GM18505 (cell line): ENCODE results near the gene TLCD2.
A peak's percentile ranks its signal among the peaks of the same experiment; 100 is the strongest.
"Not testable (repeated sequence)": the region's sequence is repeated elsewhere in the genome, so short reads cannot be mapped to it uniquely, and the experiment has no call there.

ENCODE experiments used
- ATAC-seq: cut with Tn5 transposase; IDR thresholded peaks from one replicate; pipeline ENCODE4 v1.9.1; 2021; ENCODE audit not compliant: unreplicated experiment
- POLR2A ChIP-seq: IDR thresholded peaks from 4 replicates; pipeline ENCODE4 v1.6.1; 2011; ENCODE audit warnings: borderline replicate concordance; ENCODE audit not compliant: insufficient read depth, insufficient read length; ENCODE audit errors: extremely low read depth

TLCD2 gene

DNA sequence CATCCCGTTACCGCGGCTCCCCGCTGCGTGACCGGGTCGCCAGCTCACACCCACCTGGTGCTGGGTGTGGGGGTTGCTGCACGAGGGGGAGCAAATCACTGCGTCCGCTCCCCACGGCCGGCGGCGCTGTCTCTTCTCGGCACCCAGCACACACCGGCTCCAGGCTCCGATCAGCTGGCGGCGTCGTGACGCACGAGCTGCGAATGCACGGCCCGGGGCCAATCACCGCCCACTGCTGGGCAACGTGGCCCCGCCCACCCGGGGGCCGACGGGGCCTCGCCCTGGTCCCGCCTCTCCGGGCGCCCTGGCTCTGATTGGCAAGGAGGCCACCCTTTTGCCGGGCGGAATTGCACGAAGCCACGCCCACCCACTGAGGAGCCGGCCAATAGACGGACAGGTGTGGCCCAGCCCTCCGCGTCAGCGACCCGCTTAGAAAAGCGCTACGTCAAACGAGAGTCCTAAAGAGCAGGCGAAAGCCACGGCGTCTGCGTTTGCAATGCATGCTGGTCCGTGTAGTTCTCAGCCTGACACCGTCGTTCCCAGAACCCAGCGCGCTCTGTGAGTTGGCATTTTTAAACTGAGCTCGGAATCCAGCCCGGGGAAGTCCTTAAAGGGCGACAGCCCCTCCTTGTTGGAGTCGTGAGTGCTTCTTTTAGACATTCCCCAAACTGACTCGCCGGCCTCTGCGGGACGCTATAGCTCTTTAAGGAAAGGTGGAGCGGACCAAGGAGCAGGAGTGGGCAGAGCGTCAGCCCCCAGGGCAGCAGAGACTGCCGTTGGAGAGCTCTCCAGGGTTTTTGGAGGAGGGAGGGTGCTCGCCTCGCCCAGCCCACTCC, 6.1 kb upstream of the TLCD2 start:
- ATAC-seq: peak; percentile 83
- peak; percentile 95 for TF ChIP-seq POLR2A

DNA sequence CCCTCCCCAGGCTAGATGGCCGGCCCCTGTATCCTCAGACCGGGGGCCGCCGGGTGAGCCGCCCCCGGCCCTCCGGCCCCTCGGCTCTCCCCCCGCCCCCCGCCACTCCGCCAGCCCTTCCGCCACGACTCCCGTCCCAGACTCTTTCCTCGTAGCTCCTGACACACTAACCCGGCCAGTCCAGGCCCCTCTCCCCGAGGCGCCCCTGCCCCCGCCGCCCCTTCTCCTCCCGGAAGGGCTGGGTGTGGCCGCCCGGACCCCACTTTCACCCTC, 5.6 kb upstream of the TLCD2 start:
- ATAC-seq: peak; percentile 0
- TF ChIP-seq POLR2A: no peak

- no peak for TF ChIP-seq POLR2A
- no peak for ATAC-seq
These were observed 5.0 kb upstream of the TLCD2 start for GRCh38 chr17:1714980-1715802.

GRCh38 chr17:1714427-1714979, 4.3 kb upstream of the TLCD2 start:
- no peak for TF ChIP-seq POLR2A
- ATAC-seq: no peak

DNA sequence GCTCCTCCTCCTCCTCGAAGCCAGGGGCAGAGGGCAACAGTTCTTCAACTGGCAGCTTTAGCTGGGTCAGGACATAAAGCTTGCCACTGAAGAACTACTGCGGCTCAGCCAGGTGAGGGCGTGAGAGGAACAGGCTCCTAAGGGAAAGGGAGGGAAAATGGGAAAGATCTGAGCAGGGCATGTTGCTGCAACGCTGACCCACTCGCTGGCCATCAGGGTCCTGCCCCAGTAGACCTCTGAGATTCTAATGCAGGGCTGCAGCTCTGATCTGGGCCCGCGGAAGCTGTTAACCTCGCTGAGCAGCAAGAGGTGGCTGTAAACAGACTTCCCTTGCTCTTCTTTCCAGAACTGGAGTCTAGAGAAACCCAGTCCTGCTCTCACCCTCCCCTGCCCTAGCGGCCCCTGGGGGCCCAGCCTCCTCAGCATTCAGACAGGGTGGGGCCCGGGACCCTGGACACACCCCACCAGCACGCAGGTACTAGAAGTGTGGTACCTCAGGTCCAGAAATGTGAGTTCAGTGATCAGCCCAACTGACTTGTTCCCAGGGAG, 3.8 kb upstream of the TLCD2 start:
- no peak for ATAC-seq
- no peak for TF ChIP-seq POLR2A

- TF ChIP-seq POLR2A: no peak
- ATAC-seq: no peak
These were observed 3.1 kb upstream of the TLCD2 start for GRCh38 chr17:1713160-1713877.

- no peak for TF ChIP-seq POLR2A
- no peak for ATAC-seq
These were observed 2.1 kb upstream of the TLCD2 start for GRCh38 chr17:1712271-1712670.

- ATAC-seq: no peak
- no peak for TF ChIP-seq POLR2A
These were observed 1.6 kb upstream of the TLCD2 start for GRCh38 chr17:1711804-1712203.

DNA sequence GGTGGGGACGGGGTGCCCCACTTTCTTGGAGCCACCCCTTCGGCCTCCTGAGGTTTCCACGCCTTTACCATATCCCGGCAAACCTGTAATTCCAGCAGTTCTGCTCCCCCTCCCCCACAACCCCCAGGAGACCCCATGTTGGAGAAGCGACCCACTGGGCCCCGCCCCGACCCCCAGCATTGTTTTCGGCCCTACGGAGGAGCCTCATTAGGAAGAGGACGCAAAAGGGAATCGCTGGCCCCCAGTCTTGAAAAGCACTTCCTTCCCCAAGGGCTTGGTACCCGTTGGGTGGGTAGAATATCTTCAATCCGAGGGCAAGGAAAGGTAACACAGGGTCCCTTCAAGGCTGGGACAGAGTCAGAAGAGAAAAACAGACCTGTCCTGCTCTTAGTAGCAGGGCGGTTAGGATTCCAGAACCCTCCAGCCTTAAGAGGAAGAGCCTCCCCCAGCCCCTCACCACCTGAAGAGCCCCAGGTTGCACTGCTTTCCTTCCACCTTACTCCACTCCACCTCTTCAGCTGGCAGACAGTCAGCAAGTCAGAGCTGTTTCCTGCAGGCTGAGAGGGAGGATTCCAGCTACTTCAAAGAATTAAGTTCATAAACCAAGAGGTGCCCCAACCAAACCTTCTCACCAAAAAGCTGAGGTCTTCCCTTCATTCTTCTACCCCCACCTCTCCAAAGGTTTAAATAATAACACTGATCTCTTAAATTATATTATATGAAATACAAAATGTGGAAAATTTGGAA, 803 bp upstream of the TLCD2 start:
- no peak for ATAC-seq
- no peak for TF ChIP-seq POLR2A

GRCh38 chr17:1709403-1709951, 700 bp downstream of the TLCD2 start:
- no peak for TF ChIP-seq POLR2A
- no peak for ATAC-seq

DNA sequence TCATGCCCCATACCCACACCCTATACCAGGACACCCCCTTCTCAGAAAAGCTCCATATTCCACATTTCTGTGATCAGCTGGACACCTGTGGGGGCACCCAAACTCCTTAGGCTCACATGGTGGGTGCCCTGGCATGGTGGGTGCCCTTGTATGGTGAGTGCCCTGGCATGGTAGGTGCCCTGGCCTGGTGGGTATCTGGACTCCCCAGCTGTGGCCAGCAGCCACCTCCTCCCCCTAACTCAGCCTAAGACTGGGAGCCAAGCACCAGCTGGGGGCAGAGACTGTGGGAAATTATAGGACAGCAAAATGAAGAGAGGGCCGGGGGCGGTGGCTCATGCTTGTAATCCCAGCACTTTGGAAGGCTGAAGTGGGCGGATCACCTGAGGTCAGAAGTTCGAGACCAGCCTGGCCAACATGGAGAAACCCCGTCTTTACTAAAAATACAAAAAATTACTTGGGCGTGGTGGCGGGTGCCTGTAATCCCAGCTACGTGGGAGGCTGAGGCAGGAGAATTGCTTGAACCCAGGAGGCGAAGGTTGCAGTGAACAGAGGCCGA, 1.3 kb downstream of the TLCD2 start:
- ATAC-seq: not testable (repeated sequence)

DNA sequence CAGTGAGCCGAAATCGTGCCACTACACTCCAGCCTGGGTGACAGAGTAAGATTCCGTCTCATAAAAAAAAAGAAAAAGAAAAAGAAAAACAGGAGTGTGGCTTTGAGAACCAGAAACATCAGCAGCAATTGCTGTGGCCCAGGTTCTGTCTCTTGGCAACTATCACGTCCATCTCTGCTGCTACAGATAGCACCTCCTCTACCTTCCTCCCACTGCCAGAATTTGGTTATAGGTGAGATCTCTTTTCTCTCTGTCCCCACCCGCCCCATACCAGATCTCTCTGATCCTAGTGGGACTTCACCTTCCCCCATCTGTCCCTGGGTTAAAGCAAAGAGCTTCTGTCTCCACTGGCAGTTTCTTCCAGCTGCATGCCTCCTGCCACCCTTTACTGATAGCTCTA, 3.1 kb downstream of the TLCD2 start:
- ATAC-seq: no peak
- no peak for TF ChIP-seq POLR2A
